K562 (cell line): ENCODE data around the gene EFEMP2. TPM values are rescaled to one million over a fixed set of nuclear protein-coding genes. Genes with fewer than 3 reads are reported as not detected.

Source experiments
- ARID2 ChIP-seq: fragments of 450-650 bp; IDR thresholded peaks from 2 replicates; pipeline ENCODE4 v1.6.1; 2017; ENCODE audit warnings: antibody characterized with exemption, mild to moderate bottlenecking
- ESRRA ChIP-seq: fragments of 450-650 bp; IDR thresholded peaks from 2 replicates; pipeline ENCODE4 v1.6.1; 2014; ENCODE audit warnings: low read depth, mild to moderate bottlenecking, moderate library complexity, borderline replicate concordance
- HIVEP1 ChIP-seq: fragments of 250-450 bp; sonication (Bioruptor Pico); IDR thresholded peaks from 2 replicates; pipeline ENCODE4 v1.4.0; 2020; ENCODE audit warnings: mild to moderate bottlenecking
- HNRNPLL ChIP-seq: fragments of 200-400 bp; formaldehyde crosslinking; IDR thresholded peaks from 2 replicates; pipeline ENCODE4 v1.6.1; 2017; ENCODE audit warnings: low read length, low read depth, mild to moderate bottlenecking; ENCODE audit not compliant: poor library complexity, severe bottlenecking
- KLF6 ChIP-seq: fragments of 250-450 bp; sonication (Bioruptor Pico); IDR thresholded peaks from 2 replicates; pipeline ENCODE4 v1.4.0; 2020; ENCODE audit warnings: mild to moderate bottlenecking, moderate library complexity, borderline replicate concordance
- MTA1 ChIP-seq: fragments of 450-650 bp; IDR thresholded peaks from 2 replicates; pipeline ENCODE4 v1.6.1; 2017; ENCODE audit warnings: borderline replicate concordance
- NFRKB ChIP-seq: fragments of 450-650 bp; IDR thresholded peaks from 2 replicates; pipeline ENCODE4 v1.6.1; 2016; ENCODE audit warnings: low read depth
- POLR2H ChIP-seq: IDR thresholded peaks from 2 replicates; pipeline ENCODE4 v1.6.1; 2016; ENCODE audit warnings: missing genetic modification characterization, low read depth, mild to moderate bottlenecking, control low read depth, missing compliant biosample characterization, moderate library complexity
- PPARD ChIP-seq: fragments of 250-450 bp; sonication (Bioruptor Pico); IDR thresholded peaks from 2 replicates; pipeline ENCODE4 v1.8.0; 2022; ENCODE audit warnings: inconsistent platforms, mild to moderate bottlenecking, moderate library complexity
- PURB ChIP-seq: sonication (generic); formaldehyde crosslinking; IDR thresholded peaks from 2 replicates; pipeline ENCODE4 v1.9.0; 2021; ENCODE audit warnings: low read depth, mild to moderate bottlenecking, missing genetic modification reagents
- RB1 ChIP-seq: fragments of 450-650 bp; IDR thresholded peaks from 2 replicates; pipeline ENCODE4 v1.6.1; 2017; ENCODE audit warnings: low read depth, mild to moderate bottlenecking
- SP1 ChIP-seq: sonication (generic); formaldehyde crosslinking; IDR thresholded peaks from 2 replicates; pipeline ENCODE4 v1.8.1; 2022; ENCODE audit warnings: mild to moderate bottlenecking, missing genetic modification reagents
- ZEB2 ChIP-seq: fragments of 450-650 bp; IDR thresholded peaks from 2 replicates; pipeline ENCODE4 v1.6.1; 2016
- ZNF232 ChIP-seq: sonication (generic); formaldehyde crosslinking; IDR thresholded peaks from 2 replicates; pipeline ENCODE4 v1.8.0; 2022; ENCODE audit warnings: mild to moderate bottlenecking, missing genetic modification reagents
- ZNF239 ChIP-seq: fragments of 250-450 bp; sonication (Bioruptor Pico); IDR thresholded peaks from 2 replicates; pipeline ENCODE4 v1.4.0; 2020; ENCODE audit warnings: mild to moderate bottlenecking
- ZNF583 ChIP-seq: fragments of 250-450 bp; sonication (Bioruptor Pico); IDR thresholded peaks from 2 replicates; pipeline ENCODE4 v1.4.0; 2020
- ZNF589 ChIP-seq: fragments of 200-800 bp; sonication (Bioruptor generic); IDR thresholded peaks from 2 replicates; pipeline ENCODE4 v1.6.1; 2016; ENCODE audit warnings: low read depth, missing genetic modification characterization, missing compliant biosample characterization
- ZNF764 ChIP-seq: fragments of 250-450 bp; sonication (Bioruptor Pico); IDR thresholded peaks from 2 replicates; pipeline ENCODE4 v1.4.0; 2020; ENCODE audit warnings: low read depth, mild to moderate bottlenecking, moderate library complexity
- ZNF766 ChIP-seq: fragments of 200-800 bp; sonication (Bioruptor generic); conservative IDR thresholded peaks from 2 replicates; pipeline ENCODE4 v1.6.1; 2016; ENCODE audit warnings: missing genetic modification characterization, missing compliant biosample characterization
- polyA plus RNA-seq, 8 experiments: library from polyadenylated mRNA; depleted of rRNA in 4 of 8; stranded (reverse) in 5 of 8; unstranded in 3 of 8; fragments of >200 nt; fragmentation: Nextera tagmentation in 2 of 8; fragmentation: Illumina TruSeq in 1 of 8; extraction: Ambion mirVana in 2 of 8; extraction: Trizol in 1 of 8; gene quantifications; 2 replicates each; pipeline versions ENCODE4 v1.2.1 to v1.2.3, GENCODE V29; 2011 to 2014; ENCODE audit warnings: inconsistent platforms in 1 of 8, missing spikeins in 1 of 8
- total RNA-seq, 7 experiments: library from RNA; depleted of rRNA in 6 of 7; stranded (reverse); fragments of >200 nt in 6 of 7; fragmentation: Illumina TruSeq in 2 of 7; extraction: Trizol in 2 of 7; gene quantifications; 2 replicates each; pipeline versions ENCODE4 v1.2.1 to v1.2.3, GENCODE V29; 2011 to 2021; ENCODE audit warnings: low replicate concordance in 1 of 7
- TF ChIP-seq, protein P1 (sequence below): fragments of 250-450 bp; sonication (Bioruptor Pico); IDR thresholded peaks from 2 replicates; pipeline ENCODE4 v1.4.0; 2020; ENCODE audit warnings: mild to moderate bottlenecking
- TF ChIP-seq, protein P2 (sequence below), 3 experiments: IDR thresholded peaks in 2 of 3; conservative IDR thresholded peaks in 1 of 3; 2 replicates each; pipeline ENCODE4 v1.5.1; 2011 to 2012; ENCODE audit warnings: low read length in 3 of 3, mild to moderate bottlenecking in 3 of 3, control low read depth in 2 of 3, improper control_type of control experiment in 1 of 3, inconsistent platforms in 1 of 3, low read depth in 1 of 3, mixed read lengths in 1 of 3, moderate library complexity in 1 of 3; ENCODE audit not compliant: insufficient read depth in 2 of 3
- TF ChIP-seq, protein P3 (sequence below): IDR thresholded peaks from 2 replicates; pipeline ENCODE4 v1.6.1; 2012; ENCODE audit warnings: low read depth, low read length, improper control_type of control experiment, borderline replicate concordance
- TF ChIP-seq, protein P4 (sequence below): IDR thresholded peaks from 2 replicates; pipeline ENCODE4 v1.6.1; 2016; ENCODE audit warnings: missing genetic modification characterization, missing compliant biosample characterization

The EFEMP2 gene
- total and polyA plus RNA-seq, 9 of the 15 experiments (the other 6 are each of a cell fraction or from before 2014, with no cell fraction given), result 0.07 to 2.9 (median 0.69) TPM; not detected in 1

DNA sequence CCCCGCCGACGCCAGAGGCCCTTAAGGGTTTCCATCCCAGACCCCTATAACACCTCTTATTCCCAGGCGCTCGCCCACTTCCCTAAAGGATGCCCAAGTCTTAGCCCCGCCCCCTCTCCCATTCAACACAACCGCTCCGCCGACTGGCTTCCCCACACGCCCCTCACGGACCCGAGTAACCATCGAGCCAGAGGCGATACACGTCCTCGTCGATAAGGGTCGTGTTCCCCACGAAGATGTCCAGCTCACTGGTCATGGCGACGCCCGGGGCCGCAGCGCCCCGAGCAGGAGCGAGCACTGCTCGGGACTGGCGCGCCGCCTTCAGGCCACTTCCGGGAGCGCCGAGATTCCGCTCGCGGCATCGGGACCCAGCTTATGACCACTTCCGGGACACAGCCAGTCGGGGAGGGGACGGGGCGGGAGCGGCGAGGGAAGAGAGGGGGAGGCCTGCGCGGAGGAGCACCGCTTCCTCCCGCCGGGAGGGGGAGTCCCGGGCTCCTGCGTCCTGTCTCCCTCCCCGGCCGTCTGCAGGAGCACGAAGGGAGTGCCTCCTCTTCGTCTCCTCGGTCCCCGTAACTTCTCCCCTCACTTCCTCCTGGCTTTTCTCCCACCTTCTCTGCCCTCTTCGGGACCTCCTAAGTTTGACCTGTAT is 15.7 kb upstream of the EFEMP2 start, which contains the start of gene FIBP (continued):
- TF ChIP-seq, protein P1, sequence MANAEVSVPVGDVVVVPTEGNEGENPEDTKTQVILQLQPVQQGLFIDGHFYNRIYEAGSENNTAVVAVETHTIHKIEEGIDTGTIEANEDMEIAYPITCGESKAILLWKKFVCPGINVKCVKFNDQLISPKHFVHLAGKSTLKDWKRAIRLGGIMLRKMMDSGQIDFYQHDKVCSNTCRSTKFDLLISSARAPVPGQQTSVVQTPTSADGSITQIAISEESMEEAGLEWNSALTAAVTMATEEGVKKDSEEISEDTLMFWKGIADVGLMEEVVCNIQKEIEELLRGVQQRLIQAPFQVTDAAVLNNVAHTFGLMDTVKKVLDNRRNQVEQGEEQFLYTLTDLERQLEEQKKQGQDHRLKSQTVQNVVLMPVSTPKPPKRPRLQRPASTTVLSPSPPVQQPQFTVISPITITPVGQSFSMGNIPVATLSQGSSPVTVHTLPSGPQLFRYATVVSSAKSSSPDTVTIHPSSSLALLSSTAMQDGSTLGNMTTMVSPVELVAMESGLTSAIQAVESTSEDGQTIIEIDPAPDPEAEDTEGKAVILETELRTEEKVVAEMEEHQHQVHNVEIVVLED, result peak; percentile 17; the same call in 1 of the 2 replicates
- TF ChIP-seq ZNF766 (CRISPR knock-in tag), result peak; percentile 43; the same call in 1 of the 2 replicates
- TF ChIP-seq, protein P2, sequence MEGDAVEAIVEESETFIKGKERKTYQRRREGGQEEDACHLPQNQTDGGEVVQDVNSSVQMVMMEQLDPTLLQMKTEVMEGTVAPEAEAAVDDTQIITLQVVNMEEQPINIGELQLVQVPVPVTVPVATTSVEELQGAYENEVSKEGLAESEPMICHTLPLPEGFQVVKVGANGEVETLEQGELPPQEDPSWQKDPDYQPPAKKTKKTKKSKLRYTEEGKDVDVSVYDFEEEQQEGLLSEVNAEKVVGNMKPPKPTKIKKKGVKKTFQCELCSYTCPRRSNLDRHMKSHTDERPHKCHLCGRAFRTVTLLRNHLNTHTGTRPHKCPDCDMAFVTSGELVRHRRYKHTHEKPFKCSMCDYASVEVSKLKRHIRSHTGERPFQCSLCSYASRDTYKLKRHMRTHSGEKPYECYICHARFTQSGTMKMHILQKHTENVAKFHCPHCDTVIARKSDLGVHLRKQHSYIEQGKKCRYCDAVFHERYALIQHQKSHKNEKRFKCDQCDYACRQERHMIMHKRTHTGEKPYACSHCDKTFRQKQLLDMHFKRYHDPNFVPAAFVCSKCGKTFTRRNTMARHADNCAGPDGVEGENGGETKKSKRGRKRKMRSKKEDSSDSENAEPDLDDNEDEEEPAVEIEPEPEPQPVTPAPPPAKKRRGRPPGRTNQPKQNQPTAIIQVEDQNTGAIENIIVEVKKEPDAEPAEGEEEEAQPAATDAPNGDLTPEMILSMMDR (IDR thresholded peaks at IDR 0.05 in 2 of 3, conservative IDR thresholded peaks at IDR 0.05 in 1 of 3; ENCODE audit: insufficient read depth in 2 of 3, low read depth in 1 of 3, low read length in 3 of 3), result peak; percentile 91 to 98 (median 93)
- TF ChIP-seq ZNF232, result no peak
- TF ChIP-seq HNRNPLL, result peak; percentile 34
- TF ChIP-seq MTA1, result peak; percentile 96
- TF ChIP-seq POLR2H (tag), result peak; percentile 62
- 0 out of 2 replicates have a peak, but pooled peaks have one; percentile 59 for TF ChIP-seq NFRKB
- TF ChIP-seq ZEB2, result no peak
- TF ChIP-seq PURB (CRISPR knock-in tag), result no peak
- no peak for TF ChIP-seq ZNF583 (CRISPR knock-in tag)
- TF ChIP-seq, protein P3, sequence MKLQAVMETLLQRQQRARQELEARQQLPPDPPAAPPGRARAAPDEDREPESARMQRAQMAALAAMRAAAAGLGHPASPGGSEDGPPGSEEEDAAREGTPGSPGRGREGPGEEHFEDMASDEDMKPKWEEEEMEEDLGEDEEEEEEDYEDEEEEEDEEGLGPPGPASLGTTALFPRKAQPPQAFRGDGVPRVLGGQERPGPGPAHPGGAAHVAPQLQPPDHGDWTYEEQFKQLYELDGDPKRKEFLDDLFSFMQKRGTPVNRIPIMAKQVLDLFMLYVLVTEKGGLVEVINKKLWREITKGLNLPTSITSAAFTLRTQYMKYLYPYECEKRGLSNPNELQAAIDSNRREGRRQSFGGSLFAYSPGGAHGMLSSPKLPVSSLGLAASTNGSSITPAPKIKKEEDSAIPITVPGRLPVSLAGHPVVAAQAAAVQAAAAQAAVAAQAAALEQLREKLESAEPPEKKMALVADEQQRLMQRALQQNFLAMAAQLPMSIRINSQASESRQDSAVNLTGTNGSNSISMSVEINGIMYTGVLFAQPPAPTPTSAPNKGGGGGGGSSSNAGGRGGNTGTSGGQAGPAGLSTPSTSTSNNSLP, result no peak
- no peak for TF ChIP-seq ARID2
- TF ChIP-seq ZNF239, result no peak
- TF ChIP-seq SP1 (CRISPR knock-in tag), result peak; percentile 92
- no peak for TF ChIP-seq KLF6 (CRISPR knock-in tag)
- TF ChIP-seq RB1, result peak; percentile 90
- peak; percentile 78; the same call in 1 of the 2 replicates for TF ChIP-seq ESRRA
- TF ChIP-seq ZNF589 (CRISPR knock-in tag), result 0 out of 2 replicates have a peak, but pooled peaks have one; percentile 40
- TF ChIP-seq, protein P4, sequence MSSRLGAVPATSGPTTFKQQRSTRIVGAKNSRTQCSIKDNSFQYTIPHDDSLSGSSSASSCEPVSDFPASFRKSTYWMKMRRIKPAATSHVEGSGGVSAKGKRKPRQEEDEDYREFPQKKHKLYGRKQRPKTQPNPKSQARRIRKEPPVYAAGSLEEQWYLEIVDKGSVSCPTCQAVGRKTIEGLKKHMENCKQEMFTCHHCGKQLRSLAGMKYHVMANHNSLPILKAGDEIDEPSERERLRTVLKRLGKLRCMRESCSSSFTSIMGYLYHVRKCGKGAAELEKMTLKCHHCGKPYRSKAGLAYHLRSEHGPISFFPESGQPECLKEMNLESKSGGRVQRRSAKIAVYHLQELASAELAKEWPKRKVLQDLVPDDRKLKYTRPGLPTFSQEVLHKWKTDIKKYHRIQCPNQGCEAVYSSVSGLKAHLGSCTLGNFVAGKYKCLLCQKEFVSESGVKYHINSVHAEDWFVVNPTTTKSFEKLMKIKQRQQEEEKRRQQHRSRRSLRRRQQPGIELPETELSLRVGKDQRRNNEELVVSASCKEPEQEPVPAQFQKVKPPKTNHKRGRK, result no peak
- TF ChIP-seq PPARD (CRISPR knock-in tag), result no peak
- 0 out of 2 replicates have a peak, but pooled peaks have one; percentile 31 for TF ChIP-seq ZNF764
- no peak for TF ChIP-seq HIVEP1 (CRISPR knock-in tag)
